WTC11 (cell line): Measurements from ENCODE around the gene PRKAG2. TPM values are rescaled to one million over a fixed set of nuclear protein-coding genes. Genes with fewer than 3 reads are reported as not detected.

ENCODE experiments used
- ATAC-seq: fragments of 200-7000 bp; cut with Tn5 transposase; 2 replicates; pipeline ENCODE4 v1.10.0; 2021; ENCODE audit warnings: mild to moderate bottlenecking, moderate library complexity
- CTCF ChIA-PET: fragments of 300-600 bp; sonication (Branson Sonifier 250); formaldehyde crosslinking; loops from one replicate; lab custom pipeline; 2021; ENCODE audit warnings: antibody characterized with exemption; lab: Charles Lee
- POLR2A ChIA-PET: fragments of 350-600 bp; sonication (Branson Sonifier 250); formaldehyde crosslinking; loops from one replicate; lab custom pipeline; 2021; ENCODE audit warnings: antibody characterized with exemption; lab: Charles Lee
- DNase-seq: peaks from one replicate; pipeline ENCODE4 v3.0.0; 2021; ENCODE audit warnings: low spot score
- H3K27ac Mint-ChIP-seq: 2 replicates; pipeline ENCODE4 v1.8.0; 2021; ENCODE audit warnings: mixed read lengths
- H3K27me3 Mint-ChIP-seq: 2 replicates; pipeline ENCODE4 v1.8.0; 2021; ENCODE audit warnings: low read depth, mild to moderate bottlenecking, moderate library complexity, mixed read lengths
- H3K36me3 Mint-ChIP-seq: 2 replicates; pipeline ENCODE4 v1.8.0; 2021; ENCODE audit warnings: mixed read lengths
- H3K4me1 Mint-ChIP-seq: 2 replicates; pipeline ENCODE4 v1.8.0; 2022; ENCODE audit warnings: mixed read lengths
- H3K4me3 Mint-ChIP-seq: 2 replicates; pipeline ENCODE4 v1.8.0; 2021; ENCODE audit warnings: mild to moderate bottlenecking, moderate library complexity, mixed read lengths
- H3K9me3 Mint-ChIP-seq: 2 replicates; pipeline ENCODE4 v1.8.0; 2021; ENCODE audit warnings: mixed read lengths
- GABPB1 ChIP-seq: sonication (generic); formaldehyde crosslinking; IDR thresholded peaks from 2 replicates; pipeline ENCODE4 v1.8.1; 2023; ENCODE audit warnings: mild to moderate bottlenecking, missing genetic modification reagents
- MXD4 ChIP-seq: fragments of 250-450 bp; sonication (Bioruptor Pico); IDR thresholded peaks from 2 replicates; pipeline ENCODE4 v1.8.0; 2021; ENCODE audit warnings: mild to moderate bottlenecking, moderate library complexity, borderline replicate concordance
- MYBL2 ChIP-seq: sonication (generic); formaldehyde crosslinking; IDR thresholded peaks from 2 replicates; pipeline ENCODE4 v1.8.1; 2023; ENCODE audit warnings: mild to moderate bottlenecking, moderate library complexity, missing genetic modification reagents
- NFYB ChIP-seq: sonication (generic); formaldehyde crosslinking; conservative IDR thresholded peaks from 2 replicates; pipeline ENCODE4 v1.8.0; 2022; ENCODE audit warnings: low read depth, missing genetic modification reagents
- OVOL2 ChIP-seq: fragments of 250-450 bp; sonication (Bioruptor Pico); IDR thresholded peaks from 2 replicates; pipeline ENCODE4 v1.9.0; 2021; ENCODE audit warnings: mild to moderate bottlenecking, borderline replicate concordance
- ZBTB21 ChIP-seq: sonication (generic); formaldehyde crosslinking; IDR thresholded peaks from 2 replicates; pipeline ENCODE4 v1.8.1; 2023; ENCODE audit warnings: mild to moderate bottlenecking, missing genetic modification reagents, borderline replicate concordance
- ZNF219 ChIP-seq: sonication (generic); formaldehyde crosslinking; IDR thresholded peaks from 2 replicates; pipeline ENCODE4 v1.8.0; 2023; ENCODE audit warnings: missing genetic modification reagents, mild to moderate bottlenecking, borderline replicate concordance
- ZNF232 ChIP-seq: sonication (generic); formaldehyde crosslinking; IDR thresholded peaks from 2 replicates; pipeline ENCODE4 v1.8.0; 2022; ENCODE audit warnings: mild to moderate bottlenecking, missing genetic modification reagents
- ZNF263 ChIP-seq: sonication (generic); formaldehyde crosslinking; IDR thresholded peaks from 2 replicates; pipeline ENCODE4 v1.8.1; 2022; ENCODE audit warnings: low read depth, mild to moderate bottlenecking, moderate library complexity, missing genetic modification reagents
- ZNF317 ChIP-seq: sonication (generic); formaldehyde crosslinking; IDR thresholded peaks from 2 replicates; pipeline ENCODE4 v1.8.1; 2023; ENCODE audit warnings: low read depth, mild to moderate bottlenecking, moderate library complexity, missing genetic modification reagents, borderline replicate concordance
- ZNF396 ChIP-seq: fragments of 250-450 bp; sonication (Bioruptor Pico); IDR thresholded peaks from 2 replicates; pipeline ENCODE4 v1.8.0; 2021; ENCODE audit warnings: mild to moderate bottlenecking, moderate library complexity, borderline replicate concordance
- ZNF671 ChIP-seq: fragments of 250-450 bp; sonication (Bioruptor Pico); IDR thresholded peaks from 2 replicates; pipeline ENCODE4 v1.8.0; 2021; ENCODE audit warnings: mild to moderate bottlenecking
- total RNA-seq: library from RNA; stranded (reverse); gene quantifications from 3 replicates; pipeline ENCODE4 v1.2.3, GENCODE V29; 2021
- TF ChIP-seq, protein P1 (sequence below): sonication (generic); formaldehyde crosslinking; IDR thresholded peaks from 2 replicates; pipeline ENCODE4 v1.8.0; 2022; ENCODE audit warnings: missing genetic modification reagents
- TF ChIP-seq, protein P2 (sequence below): sonication (generic); formaldehyde crosslinking; IDR thresholded peaks from 2 replicates; pipeline ENCODE4 v1.8.1; 2022; ENCODE audit warnings: low read depth, mild to moderate bottlenecking, moderate library complexity, missing genetic modification reagents, borderline replicate concordance
- TF ChIP-seq, protein P3 (sequence below): sonication (generic); formaldehyde crosslinking; IDR thresholded peaks from 2 replicates; pipeline ENCODE4 v1.8.1; 2022; ENCODE audit warnings: mild to moderate bottlenecking, missing genetic modification reagents, moderate library complexity, borderline replicate concordance
- TF ChIP-seq, protein P4 (sequence below): fragments of 250-450 bp; sonication (Bioruptor Pico); IDR thresholded peaks from 2 replicates; pipeline ENCODE4 v1.9.0; 2021; ENCODE audit warnings: moderate library complexity, mild to moderate bottlenecking, inconsistent platforms, borderline replicate concordance
- TF ChIP-seq, protein P5 (sequence below): sonication (generic); formaldehyde crosslinking; IDR thresholded peaks from 2 replicates; pipeline ENCODE4 v1.8.1; 2023; ENCODE audit warnings: mild to moderate bottlenecking, missing genetic modification reagents
- TF ChIP-seq, protein P6 (sequence below): sonication (generic); formaldehyde crosslinking; IDR thresholded peaks from 2 replicates; pipeline ENCODE4 v1.8.1; 2023; ENCODE audit warnings: mild to moderate bottlenecking, moderate library complexity, missing genetic modification reagents
- TF ChIP-seq, protein P7 (sequence below): fragments of 250-450 bp; sonication (Bioruptor Pico); conservative IDR thresholded peaks from 2 replicates; pipeline ENCODE4 v1.9.0; 2021; ENCODE audit warnings: mild to moderate bottlenecking
- TF ChIP-seq, protein P8 (sequence below): fragments of 250-450 bp; sonication (Bioruptor Pico); IDR thresholded peaks from 2 replicates; pipeline ENCODE4 v2.1.2; 2022; ENCODE audit warnings: mild to moderate bottlenecking, moderate library complexity

Gene PRKAG2
- total RNA-seq, 1 experiment from 2014 or later: 20.3 TPM

DNA sequence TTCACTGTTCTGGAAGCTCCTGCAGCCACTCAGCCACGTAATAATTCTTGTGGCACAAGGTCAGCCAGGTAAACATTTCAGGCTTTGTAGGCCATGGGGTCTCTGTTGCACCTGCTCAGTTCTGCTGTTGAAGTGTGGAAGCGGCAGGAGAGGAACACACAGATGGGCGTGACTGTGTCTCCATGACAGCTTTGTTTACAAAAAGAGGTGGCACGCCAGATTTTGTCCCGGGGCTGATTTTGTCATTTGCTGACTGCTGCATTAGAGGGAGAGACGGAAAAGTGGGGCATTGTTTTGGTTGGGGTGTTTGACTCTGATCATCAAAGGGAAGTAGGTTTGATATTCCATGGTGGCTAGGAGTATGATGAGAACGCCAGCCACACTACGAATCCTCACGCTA lies 103.1 kb downstream of the PRKAG2 start:
- TF ChIP-seq ZNF232 (CRISPR knock-in tag) (no peak), ZNF317 (no peak), OVOL2 (no peak), ZBTB21 (CRISPR knock-in tag) (no peak), NFYB (CRISPR knock-in tag) (no peak), MXD4 (CRISPR knock-in tag) (no peak), ZNF219 (no peak), MYBL2 (CRISPR knock-in tag) (no peak), GABPB1 (CRISPR knock-in tag) (no peak), ZNF671 (CRISPR knock-in tag) (no peak), ZNF263 (CRISPR knock-in tag) (no peak), ZNF396 (no peak)
- TF ChIP-seq, protein P1, sequence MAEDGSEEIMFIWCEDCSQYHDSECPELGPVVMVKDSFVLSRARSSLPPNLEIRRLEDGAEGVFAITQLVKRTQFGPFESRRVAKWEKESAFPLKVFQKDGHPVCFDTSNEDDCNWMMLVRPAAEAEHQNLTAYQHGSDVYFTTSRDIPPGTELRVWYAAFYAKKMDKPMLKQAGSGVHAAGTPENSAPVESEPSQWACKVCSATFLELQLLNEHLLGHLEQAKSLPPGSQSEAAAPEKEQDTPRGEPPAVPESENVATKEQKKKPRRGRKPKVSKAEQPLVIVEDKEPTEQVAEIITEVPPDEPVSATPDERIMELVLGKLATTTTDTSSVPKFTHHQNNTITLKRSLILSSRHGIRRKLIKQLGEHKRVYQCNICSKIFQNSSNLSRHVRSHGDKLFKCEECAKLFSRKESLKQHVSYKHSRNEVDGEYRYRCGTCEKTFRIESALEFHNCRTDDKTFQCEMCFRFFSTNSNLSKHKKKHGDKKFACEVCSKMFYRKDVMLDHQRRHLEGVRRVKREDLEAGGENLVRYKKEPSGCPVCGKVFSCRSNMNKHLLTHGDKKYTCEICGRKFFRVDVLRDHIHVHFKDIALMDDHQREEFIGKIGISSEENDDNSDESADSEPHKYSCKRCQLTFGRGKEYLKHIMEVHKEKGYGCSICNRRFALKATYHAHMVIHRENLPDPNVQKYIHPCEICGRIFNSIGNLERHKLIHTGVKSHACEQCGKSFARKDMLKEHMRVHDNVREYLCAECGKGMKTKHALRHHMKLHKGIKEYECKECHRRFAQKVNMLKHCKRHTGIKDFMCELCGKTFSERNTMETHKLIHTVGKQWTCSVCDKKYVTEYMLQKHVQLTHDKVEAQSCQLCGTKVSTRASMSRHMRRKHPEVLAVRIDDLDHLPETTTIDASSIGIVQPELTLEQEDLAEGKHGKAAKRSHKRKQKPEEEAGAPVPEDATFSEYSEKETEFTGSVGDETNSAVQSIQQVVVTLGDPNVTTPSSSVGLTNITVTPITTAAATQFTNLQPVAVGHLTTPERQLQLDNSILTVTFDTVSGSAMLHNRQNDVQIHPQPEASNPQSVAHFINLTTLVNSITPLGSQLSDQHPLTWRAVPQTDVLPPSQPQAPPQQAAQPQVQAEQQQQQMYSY: no peak
- TF ChIP-seq, protein P2, sequence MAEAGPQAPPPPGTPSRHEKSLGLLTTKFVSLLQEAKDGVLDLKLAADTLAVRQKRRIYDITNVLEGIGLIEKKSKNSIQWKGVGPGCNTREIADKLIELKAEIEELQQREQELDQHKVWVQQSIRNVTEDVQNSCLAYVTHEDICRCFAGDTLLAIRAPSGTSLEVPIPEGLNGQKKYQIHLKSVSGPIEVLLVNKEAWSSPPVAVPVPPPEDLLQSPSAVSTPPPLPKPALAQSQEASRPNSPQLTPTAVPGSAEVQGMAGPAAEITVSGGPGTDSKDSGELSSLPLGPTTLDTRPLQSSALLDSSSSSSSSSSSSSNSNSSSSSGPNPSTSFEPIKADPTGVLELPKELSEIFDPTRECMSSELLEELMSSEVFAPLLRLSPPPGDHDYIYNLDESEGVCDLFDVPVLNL (CRISPR knock-in tag): no peak
- TF ChIP-seq, protein P3, sequence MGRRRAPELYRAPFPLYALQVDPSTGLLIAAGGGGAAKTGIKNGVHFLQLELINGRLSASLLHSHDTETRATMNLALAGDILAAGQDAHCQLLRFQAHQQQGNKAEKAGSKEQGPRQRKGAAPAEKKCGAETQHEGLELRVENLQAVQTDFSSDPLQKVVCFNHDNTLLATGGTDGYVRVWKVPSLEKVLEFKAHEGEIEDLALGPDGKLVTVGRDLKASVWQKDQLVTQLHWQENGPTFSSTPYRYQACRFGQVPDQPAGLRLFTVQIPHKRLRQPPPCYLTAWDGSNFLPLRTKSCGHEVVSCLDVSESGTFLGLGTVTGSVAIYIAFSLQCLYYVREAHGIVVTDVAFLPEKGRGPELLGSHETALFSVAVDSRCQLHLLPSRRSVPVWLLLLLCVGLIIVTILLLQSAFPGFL (CRISPR knock-in tag): no peak
- TF ChIP-seq, protein P4, sequence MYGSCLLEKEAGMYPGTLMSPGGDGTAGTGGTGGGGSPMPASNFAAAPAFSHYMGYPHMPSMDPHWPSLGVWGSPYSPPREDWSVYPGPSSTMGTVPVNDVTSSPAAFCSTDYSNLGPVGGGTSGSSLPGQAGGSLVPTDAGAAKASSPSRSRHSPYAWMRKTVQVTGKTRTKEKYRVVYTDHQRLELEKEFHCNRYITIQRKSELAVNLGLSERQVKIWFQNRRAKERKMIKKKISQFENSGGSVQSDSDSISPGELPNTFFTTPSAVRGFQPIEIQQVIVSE (CRISPR knock-in tag): no peak
- TF ChIP-seq, protein P5, sequence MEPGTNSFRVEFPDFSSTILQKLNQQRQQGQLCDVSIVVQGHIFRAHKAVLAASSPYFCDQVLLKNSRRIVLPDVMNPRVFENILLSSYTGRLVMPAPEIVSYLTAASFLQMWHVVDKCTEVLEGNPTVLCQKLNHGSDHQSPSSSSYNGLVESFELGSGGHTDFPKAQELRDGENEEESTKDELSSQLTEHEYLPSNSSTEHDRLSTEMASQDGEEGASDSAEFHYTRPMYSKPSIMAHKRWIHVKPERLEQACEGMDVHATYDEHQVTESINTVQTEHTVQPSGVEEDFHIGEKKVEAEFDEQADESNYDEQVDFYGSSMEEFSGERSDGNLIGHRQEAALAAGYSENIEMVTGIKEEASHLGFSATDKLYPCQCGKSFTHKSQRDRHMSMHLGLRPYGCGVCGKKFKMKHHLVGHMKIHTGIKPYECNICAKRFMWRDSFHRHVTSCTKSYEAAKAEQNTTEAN (CRISPR knock-in tag): no peak
- TF ChIP-seq, protein P6, sequence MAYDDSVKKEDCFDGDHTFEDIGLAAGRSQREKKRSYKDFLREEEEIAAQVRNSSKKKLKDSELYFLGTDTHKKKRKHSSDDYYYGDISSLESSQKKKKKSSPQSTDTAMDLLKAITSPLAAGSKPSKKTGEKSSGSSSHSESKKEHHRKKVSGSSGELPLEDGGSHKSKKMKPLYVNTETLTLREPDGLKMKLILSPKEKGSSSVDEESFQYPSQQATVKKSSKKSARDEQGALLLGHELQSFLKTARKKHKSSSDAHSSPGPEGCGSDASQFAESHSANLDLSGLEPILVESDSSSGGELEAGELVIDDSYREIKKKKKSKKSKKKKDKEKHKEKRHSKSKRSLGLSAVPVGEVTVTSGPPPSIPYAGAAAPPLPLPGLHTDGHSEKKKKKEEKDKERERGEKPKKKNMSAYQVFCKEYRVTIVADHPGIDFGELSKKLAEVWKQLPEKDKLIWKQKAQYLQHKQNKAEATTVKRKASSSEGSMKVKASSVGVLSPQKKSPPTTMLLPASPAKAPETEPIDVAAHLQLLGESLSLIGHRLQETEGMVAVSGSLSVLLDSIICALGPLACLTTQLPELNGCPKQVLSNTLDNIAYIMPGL (CRISPR knock-in tag): no peak
- TF ChIP-seq, protein P7, sequence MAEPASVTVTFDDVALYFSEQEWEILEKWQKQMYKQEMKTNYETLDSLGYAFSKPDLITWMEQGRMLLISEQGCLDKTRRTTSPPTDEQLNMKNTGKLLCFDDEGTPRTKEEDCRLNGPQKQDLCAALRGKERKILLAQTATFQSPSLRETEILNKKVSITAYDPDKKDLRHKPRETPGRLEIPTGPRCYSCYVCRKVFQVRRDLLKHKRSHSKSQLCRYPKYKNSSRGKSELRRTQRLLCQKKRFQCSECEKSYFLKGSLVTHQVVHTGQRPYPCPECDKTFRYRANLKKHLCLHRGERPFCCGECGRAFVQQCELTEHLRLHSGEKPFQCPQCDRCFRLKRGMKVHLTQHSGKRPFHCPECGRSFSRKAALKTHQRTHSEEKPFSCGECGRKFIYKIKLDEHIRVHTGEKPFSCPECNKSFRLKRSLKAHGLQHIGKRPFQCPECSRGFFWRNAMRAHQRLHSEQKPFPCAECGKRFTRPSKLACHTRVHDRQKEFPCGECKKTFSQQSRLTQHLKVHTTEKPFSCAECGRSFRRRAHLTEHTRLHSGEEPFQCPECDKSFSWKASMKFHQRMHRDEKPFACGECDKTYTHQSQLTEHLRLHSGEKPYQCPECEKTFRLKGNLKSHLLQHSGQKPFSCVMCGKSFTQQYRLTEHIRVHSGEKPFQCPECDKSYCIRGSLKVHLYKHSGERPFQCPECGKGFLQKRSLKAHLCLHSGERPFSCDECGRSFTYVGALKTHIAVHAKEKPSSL: no peak
- TF ChIP-seq, protein P8, sequence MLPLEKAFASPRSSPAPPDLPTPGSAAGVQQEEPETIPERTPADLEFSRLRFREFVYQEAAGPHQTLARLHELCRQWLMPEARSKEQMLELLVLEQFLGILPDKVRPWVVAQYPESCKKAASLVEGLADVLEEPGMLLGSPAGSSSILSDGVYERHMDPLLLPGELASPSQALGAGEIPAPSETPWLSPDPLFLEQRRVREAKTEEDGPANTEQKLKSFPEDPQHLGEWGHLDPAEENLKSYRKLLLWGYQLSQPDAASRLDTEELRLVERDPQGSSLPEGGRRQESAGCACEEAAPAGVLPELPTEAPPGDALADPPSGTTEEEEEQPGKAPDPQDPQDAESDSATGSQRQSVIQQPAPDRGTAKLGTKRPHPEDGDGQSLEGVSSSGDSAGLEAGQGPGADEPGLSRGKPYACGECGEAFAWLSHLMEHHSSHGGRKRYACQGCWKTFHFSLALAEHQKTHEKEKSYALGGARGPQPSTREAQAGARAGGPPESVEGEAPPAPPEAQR (CRISPR knock-in tag): no peak
- no peak for ATAC-seq
- Mint-ChIP-seq H3K27me3 (peaks cover 7% of the 10 kb centered on the region), H3K4me1 (no peaks in the 10 kb centered on the region), H3K36me3 (peaks cover 8% of the 10 kb centered on the region), H3K4me3 (no peak overlapping the region), H3K27ac (no peak overlapping the region), H3K9me3 (peaks cover 14% of the 10 kb centered on the region)
- no peak for DNase-seq
- POLR2A ChIA-PET: no interaction called here
- CTCF ChIA-PET: interaction anchor here (2.0 kb wide), 1 partner anchor 8 kb away, joined by 5 read pairs; no protein-coding TSS in a partner anchor
